ENCODE data around the gene CHML.

The CHML gene

DNA sequence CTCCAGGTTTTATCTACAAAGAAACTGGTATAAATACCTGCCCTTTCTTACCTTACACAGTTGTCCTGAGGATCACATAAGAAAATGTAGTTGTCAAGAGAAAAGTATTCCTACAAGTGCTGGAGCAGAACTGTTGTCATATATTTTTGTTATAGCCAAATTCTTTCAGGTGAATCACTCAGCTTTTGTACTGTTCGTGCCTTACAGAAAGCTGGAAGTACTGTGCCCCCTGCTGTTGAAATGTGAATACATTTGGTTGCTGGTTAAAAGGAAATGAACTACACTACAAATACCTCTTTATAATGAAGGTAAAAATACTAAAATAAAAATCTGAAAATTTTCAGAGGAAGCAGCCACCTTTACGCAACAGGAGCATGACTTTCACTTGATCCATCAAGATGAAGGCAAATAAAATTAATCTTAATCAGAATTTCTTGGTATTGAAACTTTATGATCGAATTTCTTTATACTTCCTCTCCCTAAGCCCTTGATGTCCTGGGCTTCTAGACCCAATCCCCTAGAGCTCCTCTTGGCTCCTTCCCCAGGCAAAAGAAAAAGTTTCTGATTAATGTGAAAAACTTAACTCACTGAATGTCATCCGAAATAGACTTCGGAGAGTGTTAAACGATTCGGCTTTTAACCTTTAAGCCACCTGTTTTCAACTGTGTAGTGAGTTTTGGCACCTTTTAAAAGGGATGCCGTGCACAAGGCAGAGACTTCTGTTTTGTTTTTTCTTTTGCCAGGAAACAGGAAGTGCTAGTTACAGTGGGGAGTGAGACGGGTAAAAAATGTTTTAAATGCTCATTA, 12.5 kb downstream of the CHML start:
- H3K4me3 ChIP-seq (ENCODE audit: insufficient read depth, low read depth, low read length, poor library complexity, severe bottlenecking), result peak overlapping the region; percentile 15
- peak overlapping the region; percentile 9 for H3K27ac ChIP-seq (ENCODE audit: insufficient read depth, low read length, poor library complexity, severe bottlenecking)
- H3K36me3 ChIP-seq (ENCODE audit: control insufficient read depth, insufficient read depth, low read length), result no peaks in the 10 kb centered on the region
- no peaks in the 10 kb centered on the region for H3K4me1 ChIP-seq (ENCODE audit: control insufficient read depth, insufficient read depth, low read length, poor library complexity, severe bottlenecking)
- H3K27me3 ChIP-seq (replicated peaks; ENCODE audit: control insufficient read depth, insufficient read depth, low read length, poor library complexity, severe bottlenecking), result no peaks in the 10 kb centered on the region
- no peaks in the 10 kb centered on the region for H3K9me3 ChIP-seq (ENCODE audit: control insufficient read depth, low read length)
- DNase-seq, result peak in 1 of 3 donors; percentile 17

DNA sequence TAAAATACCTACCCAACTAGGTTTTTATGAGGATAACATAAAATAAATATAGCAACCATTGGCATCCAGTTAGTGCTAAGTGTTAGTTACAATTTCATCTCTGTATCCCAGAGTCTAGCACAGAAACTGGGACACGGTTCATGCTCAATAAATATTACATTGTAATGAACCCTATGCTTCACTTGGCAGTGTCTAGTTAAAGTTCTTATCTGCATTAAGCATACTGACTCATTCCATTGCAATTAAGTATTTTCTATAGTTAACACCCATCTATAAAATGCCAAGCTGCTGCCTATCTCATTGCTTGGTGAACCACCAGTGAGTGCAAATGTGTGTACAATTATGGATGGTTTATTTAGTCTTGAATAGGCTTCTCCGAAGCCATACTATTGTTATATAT, 15.2 kb downstream of the CHML start:
- Histone ChIP-seq H3K9me3 (ENCODE audit: control insufficient read depth, low read length) (no peaks in the 10 kb centered on the region), H3K4me1 (ENCODE audit: control insufficient read depth, insufficient read depth, low read length, poor library complexity, severe bottlenecking) (no peaks in the 10 kb centered on the region), H3K36me3 (ENCODE audit: control insufficient read depth, insufficient read depth, low read length) (no peaks in the 10 kb centered on the region), H3K27ac (ENCODE audit: insufficient read depth, low read length, poor library complexity, severe bottlenecking) (no peak overlapping the region), H3K4me3 (ENCODE audit: insufficient read depth, low read depth, low read length, poor library complexity, severe bottlenecking) (no peak overlapping the region), H3K27me3 (replicated peaks; ENCODE audit: control insufficient read depth, insufficient read depth, low read length, poor library complexity, severe bottlenecking) (no peaks in the 10 kb centered on the region)
- no peak for DNase-seq

DNA sequence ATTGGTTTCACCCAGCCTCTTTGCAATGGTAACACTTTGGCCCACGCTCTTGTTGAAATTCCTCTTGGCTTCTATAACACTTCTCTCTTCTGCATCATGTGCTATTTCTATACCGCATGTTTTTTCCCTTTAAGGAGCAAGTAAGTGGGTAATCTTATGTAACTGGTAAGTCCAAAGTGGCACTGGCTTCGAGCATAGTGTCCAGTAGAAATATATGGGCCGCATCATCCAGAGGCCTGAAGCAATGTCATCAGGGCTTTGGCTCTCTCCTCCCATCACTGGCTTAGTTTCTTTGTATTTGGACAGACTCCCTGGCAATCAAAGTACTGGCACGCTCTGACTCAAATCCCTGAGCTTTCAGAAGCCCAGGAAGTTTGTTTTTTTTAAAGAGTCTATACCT, 17.5 kb downstream of the CHML start:
- Histone ChIP-seq H3K4me3 (ENCODE audit: insufficient read depth, low read depth, low read length, poor library complexity, severe bottlenecking) (no peak overlapping the region), H3K27ac (ENCODE audit: insufficient read depth, low read length, poor library complexity, severe bottlenecking) (no peak overlapping the region), H3K9me3 (ENCODE audit: control insufficient read depth, low read length) (no peaks in the 10 kb centered on the region), H3K36me3 (ENCODE audit: control insufficient read depth, insufficient read depth, low read length) (no peaks in the 10 kb centered on the region), H3K4me1 (ENCODE audit: control insufficient read depth, insufficient read depth, low read length, poor library complexity, severe bottlenecking) (no peaks in the 10 kb centered on the region), H3K27me3 (replicated peaks; ENCODE audit: control insufficient read depth, insufficient read depth, low read length, poor library complexity, severe bottlenecking) (no peaks in the 10 kb centered on the region)
- DNase-seq, result no peak

DNA sequence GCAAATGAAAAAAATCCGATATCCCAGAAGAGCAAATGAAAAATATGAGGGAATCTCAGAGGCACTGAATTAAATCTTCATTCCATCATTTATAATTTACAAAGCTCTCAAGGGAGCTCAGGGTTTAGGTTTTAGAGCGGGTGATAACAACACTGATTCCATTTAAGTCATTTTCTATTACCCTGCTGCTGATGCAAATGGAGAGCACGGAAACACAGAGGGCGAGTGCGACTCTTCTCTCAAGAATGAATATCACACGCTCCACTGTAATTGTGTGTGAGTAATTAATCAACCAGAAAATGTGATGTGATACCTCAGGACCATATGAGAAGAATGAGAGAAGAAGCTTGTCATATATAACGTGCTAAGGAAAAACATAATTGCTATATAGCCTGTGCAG, 22.7 kb downstream of the CHML start:
- no peak for DNase-seq
- H3K36me3 ChIP-seq (ENCODE audit: control insufficient read depth, insufficient read depth, low read length), result no peaks in the 10 kb centered on the region
- H3K27me3 ChIP-seq (replicated peaks; ENCODE audit: control insufficient read depth, insufficient read depth, low read length, poor library complexity, severe bottlenecking), result no peaks in the 10 kb centered on the region
- no peak overlapping the region for H3K27ac ChIP-seq (ENCODE audit: insufficient read depth, low read length, poor library complexity, severe bottlenecking)
- H3K4me3 ChIP-seq (ENCODE audit: insufficient read depth, low read depth, low read length, poor library complexity, severe bottlenecking), result no peak overlapping the region
- no peaks in the 10 kb centered on the region for H3K4me1 ChIP-seq (ENCODE audit: control insufficient read depth, insufficient read depth, low read length, poor library complexity, severe bottlenecking)
- H3K9me3 ChIP-seq (ENCODE audit: control insufficient read depth, low read length), result no peaks in the 10 kb centered on the region

DNA sequence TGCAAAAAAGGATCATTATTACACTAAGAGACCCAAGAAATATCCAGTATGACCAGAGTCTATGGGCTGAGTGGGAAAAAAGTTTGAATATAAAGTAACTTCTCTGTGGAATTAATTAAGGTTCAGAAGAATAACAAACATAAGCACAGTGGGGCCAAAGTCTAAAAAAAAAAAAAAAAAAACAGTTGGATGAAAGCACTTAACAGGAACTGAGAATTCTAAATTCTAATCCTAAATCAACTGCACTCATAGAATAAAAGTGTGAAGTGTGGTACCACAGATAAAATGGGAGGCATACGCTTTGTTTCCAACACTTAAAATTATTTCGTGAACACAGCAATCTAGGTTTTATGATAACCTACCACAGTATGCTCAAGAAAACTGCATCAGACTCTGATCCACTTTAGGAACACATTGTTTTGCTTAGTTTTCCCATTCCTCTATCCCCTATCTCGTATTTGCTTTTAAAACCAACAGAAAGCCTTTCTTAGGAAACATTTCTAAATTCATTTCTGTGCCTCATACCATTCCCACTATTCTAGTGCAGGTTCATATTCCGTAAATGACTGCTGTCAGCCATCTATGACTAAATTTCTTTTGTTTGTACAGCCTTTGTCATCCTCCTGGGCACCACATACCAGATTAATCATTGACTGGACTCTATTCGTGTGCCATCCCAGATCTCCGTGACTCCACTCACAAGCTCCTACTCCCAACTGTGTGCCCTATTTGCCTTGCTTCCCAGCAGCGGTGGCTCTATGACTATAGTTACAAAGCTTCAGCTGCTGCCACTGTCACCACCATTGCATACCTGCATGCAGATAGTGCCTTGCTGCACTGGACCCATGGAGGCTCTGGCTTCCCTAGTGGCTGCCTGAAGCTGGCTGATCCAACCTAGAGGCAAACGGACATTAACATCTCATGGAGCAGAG, 24.9 kb downstream of the CHML start:
- no peaks in the 10 kb centered on the region for H3K36me3 ChIP-seq (ENCODE audit: control insufficient read depth, insufficient read depth, low read length)
- no peak for DNase-seq
- H3K4me3 ChIP-seq (ENCODE audit: insufficient read depth, low read depth, low read length, poor library complexity, severe bottlenecking), result no peak overlapping the region
- H3K27me3 ChIP-seq (replicated peaks; ENCODE audit: control insufficient read depth, insufficient read depth, low read length, poor library complexity, severe bottlenecking), result no peaks in the 10 kb centered on the region
- no peaks in the 10 kb centered on the region for H3K9me3 ChIP-seq (ENCODE audit: control insufficient read depth, low read length)
- H3K27ac ChIP-seq (ENCODE audit: insufficient read depth, low read length, poor library complexity, severe bottlenecking), result no peak overlapping the region
- no peaks in the 10 kb centered on the region for H3K4me1 ChIP-seq (ENCODE audit: control insufficient read depth, insufficient read depth, low read length, poor library complexity, severe bottlenecking)

DNA sequence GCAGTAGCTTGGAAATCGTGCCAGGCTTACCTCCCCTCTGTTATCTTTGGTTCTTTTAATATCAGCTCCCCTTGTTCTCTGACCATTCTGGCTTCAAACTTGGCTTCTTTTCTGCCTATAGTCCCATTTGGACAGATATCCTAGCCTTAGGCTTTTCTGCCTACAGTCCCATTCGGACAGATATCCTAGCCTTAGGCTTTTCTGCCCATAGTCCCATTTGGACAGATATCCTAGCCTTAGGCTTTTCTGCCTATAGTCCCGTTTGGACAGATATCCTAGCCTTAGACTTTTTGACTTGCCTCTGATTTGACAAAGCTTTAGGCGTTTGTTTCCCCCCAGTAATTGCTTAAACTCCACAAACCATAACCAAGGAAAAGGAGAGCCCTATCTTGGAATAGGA, 25.6 kb downstream of the CHML start:
- Histone ChIP-seq H3K9me3 (ENCODE audit: control insufficient read depth, low read length) (no peaks in the 10 kb centered on the region), H3K4me1 (ENCODE audit: control insufficient read depth, insufficient read depth, low read length, poor library complexity, severe bottlenecking) (no peaks in the 10 kb centered on the region), H3K4me3 (ENCODE audit: insufficient read depth, low read depth, low read length, poor library complexity, severe bottlenecking) (no peak overlapping the region), H3K36me3 (ENCODE audit: control insufficient read depth, insufficient read depth, low read length) (no peaks in the 10 kb centered on the region), H3K27ac (ENCODE audit: insufficient read depth, low read length, poor library complexity, severe bottlenecking) (no peak overlapping the region), H3K27me3 (replicated peaks; ENCODE audit: control insufficient read depth, insufficient read depth, low read length, poor library complexity, severe bottlenecking) (no peaks in the 10 kb centered on the region)
- DNase-seq, result no peak

DNA sequence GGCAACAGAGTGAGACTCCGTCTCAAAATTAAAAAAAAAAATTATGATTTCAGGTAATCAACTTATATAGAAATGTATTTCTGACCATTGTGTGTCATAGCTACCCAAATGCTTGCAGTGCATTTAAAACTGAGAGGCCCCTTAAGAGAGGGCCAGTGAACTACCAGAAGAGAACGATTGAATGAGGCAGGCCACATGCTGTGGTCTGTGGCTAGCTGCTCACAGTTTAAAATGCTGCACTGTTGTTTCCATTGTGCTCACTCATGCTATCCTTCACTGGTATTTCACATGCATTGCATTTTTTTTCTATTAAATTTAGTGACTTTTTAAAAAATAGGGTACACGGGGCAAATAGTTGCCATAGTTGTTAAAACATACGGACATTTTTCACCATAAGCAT, 26.0 kb downstream of the CHML start:
- H3K36me3 ChIP-seq (ENCODE audit: control insufficient read depth, insufficient read depth, low read length), result no peaks in the 10 kb centered on the region
- DNase-seq, result no peak
- H3K4me3 ChIP-seq (ENCODE audit: insufficient read depth, low read depth, low read length, poor library complexity, severe bottlenecking), result no peak overlapping the region
- H3K27ac ChIP-seq (ENCODE audit: insufficient read depth, low read length, poor library complexity, severe bottlenecking), result no peak overlapping the region
- H3K9me3 ChIP-seq (ENCODE audit: control insufficient read depth, low read length), result no peaks in the 10 kb centered on the region
- H3K4me1 ChIP-seq (ENCODE audit: control insufficient read depth, insufficient read depth, low read length, poor library complexity, severe bottlenecking), result no peaks in the 10 kb centered on the region
- H3K27me3 ChIP-seq (replicated peaks; ENCODE audit: control insufficient read depth, insufficient read depth, low read length, poor library complexity, severe bottlenecking), result no peaks in the 10 kb centered on the region

DNA sequence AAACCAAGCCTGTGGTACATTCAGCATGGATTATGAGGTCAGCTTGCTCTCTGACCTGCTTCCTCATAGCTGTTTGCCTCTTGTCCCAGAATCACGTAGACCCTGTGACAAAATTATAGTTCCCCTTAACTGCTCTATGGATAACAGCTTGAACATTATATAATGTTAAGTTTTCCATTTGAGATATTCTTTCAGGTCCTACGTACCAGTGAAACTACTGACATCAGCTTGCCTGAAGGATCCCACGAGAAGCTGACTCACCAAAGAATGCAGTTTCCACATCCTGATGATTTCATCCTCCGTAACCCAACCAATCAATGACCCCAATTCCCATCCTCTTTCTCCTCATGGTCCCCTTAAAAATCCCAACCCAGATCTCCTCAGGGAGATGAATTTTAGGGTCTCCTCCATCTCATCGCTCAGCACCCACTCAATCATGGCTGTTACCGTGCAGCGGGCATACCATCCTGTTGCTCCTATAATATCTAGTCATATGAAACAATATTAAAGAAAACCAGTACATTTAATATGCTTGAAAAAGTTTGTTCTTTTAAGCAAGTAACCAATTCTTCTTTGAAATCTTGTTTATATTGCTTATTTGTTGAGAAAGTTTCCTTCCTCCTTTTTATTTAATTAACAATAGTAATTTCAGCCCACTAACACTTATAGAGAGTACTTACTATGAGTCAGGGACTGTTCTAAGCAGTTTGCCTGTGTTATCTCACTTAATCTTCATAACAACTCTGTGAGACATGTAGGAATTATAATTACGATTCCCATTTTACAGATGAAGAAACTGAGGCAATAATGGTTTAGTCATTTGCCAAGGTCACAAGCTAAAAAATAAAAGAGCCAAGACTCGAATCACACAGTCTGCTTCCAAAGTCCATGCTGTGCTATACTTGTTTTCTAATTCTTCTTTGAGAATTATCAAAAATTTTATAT, 27.4 kb downstream of the CHML start:
- no peaks in the 10 kb centered on the region for H3K36me3 ChIP-seq (ENCODE audit: control insufficient read depth, insufficient read depth, low read length)
- no peaks in the 10 kb centered on the region for H3K4me1 ChIP-seq (ENCODE audit: control insufficient read depth, insufficient read depth, low read length, poor library complexity, severe bottlenecking)
- no peak overlapping the region for H3K27ac ChIP-seq (ENCODE audit: insufficient read depth, low read length, poor library complexity, severe bottlenecking)
- DNase-seq, result no peak
- H3K4me3 ChIP-seq (ENCODE audit: insufficient read depth, low read depth, low read length, poor library complexity, severe bottlenecking), result no peak overlapping the region
- H3K27me3 ChIP-seq (replicated peaks; ENCODE audit: control insufficient read depth, insufficient read depth, low read length, poor library complexity, severe bottlenecking), result no peaks in the 10 kb centered on the region
- H3K9me3 ChIP-seq (ENCODE audit: control insufficient read depth, low read length), result no peaks in the 10 kb centered on the region

DNA sequence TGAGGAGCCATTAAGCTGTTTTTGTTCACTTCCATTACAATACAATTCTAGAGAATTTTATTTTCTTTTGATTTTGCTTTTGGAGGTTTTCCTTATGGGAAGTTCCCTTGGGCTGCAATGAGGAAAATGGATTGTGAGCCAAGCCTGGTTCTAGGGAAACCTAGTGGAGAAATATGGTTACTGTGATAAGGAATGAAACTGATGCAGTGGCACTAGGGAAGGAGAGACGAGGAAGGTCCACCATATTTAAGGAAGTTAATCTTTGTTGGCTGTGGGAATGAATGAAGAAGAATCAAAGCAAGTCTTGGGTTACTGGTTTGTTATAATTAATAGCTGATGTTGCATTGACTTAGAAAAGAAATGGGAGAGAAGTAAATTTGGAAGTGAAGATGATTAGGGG, 28.4 kb downstream of the CHML start:
- Histone ChIP-seq H3K36me3 (ENCODE audit: control insufficient read depth, insufficient read depth, low read length) (no peaks in the 10 kb centered on the region), H3K27me3 (replicated peaks; ENCODE audit: control insufficient read depth, insufficient read depth, low read length, poor library complexity, severe bottlenecking) (no peaks in the 10 kb centered on the region), H3K4me3 (ENCODE audit: insufficient read depth, low read depth, low read length, poor library complexity, severe bottlenecking) (no peak overlapping the region), H3K9me3 (ENCODE audit: control insufficient read depth, low read length) (no peaks in the 10 kb centered on the region), H3K27ac (ENCODE audit: insufficient read depth, low read length, poor library complexity, severe bottlenecking) (no peak overlapping the region), H3K4me1 (ENCODE audit: control insufficient read depth, insufficient read depth, low read length, poor library complexity, severe bottlenecking) (no peaks in the 10 kb centered on the region)
- no peak for DNase-seq

Measured in effector memory CD4-positive, alpha-beta T cell (primary cell).